NCI-H524 treated with DMSO at 0.1 percent for 48 hours (cell line): Measurements from ENCODE around the gene PSMA3.

Experiments
- DNase-seq: peaks from one replicate; lab custom pipeline; 2025; lab: John Stamatoyannopoulos, UW

PSMA3 gene

GRCh38 chr14:58272588-58273372 lies 28.1 kb downstream of the PSMA3 start:
- DNase-seq: no peak

DNA sequence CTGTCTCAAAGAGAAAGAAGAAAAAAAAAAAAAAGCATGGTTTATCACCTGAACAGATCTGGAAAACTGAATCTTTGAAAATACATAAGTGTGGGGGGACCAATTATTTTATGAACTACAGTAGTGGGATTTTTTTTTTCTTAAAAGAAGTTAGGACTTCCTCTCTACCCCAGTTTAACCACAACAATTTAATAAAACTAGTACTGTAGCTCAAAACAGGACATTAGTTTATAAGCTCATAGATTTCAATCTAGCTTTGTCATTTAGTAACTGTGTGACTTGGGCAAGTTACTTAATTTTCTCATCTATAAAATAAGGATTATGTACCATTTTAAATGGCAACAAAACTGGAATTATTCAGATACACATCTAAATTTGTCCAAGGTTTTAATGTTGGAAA lies 30.2 kb downstream of the PSMA3 start:
- no peak for DNase-seq

DNA sequence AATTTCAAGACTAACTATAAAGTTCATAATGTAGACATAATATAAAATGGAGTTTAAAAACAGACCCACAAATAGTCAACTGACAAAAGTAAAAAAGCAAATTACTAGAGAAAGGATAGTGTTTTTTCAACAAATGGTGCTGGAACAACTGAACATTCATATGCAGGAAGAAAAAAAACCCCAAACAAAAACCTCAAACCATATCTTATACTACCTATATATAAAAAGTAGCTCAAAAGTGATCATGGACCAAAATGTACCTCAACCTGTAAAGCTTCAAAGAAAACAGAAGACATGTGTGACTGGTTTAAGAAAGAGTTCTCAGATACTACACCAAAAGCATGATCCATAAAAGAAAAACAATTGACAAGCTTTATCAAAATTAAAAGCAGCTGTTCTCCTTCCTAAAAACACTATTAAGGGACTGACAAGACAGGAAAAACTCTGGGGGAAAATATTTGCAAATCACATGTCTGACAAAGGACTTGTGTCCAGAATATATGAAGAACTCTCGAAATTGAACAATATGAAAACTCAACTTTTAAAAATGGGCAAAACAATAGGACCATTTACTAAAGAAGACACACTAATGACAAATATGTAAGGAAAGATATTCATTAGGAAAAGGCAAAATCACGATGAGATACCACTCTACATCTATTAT lies 31.0 kb downstream of the PSMA3 start:
- DNase-seq: no peak

GRCh38 chr14:58276208-58276607 lies 31.6 kb downstream of the PSMA3 start:
- no peak for DNase-seq

DNA sequence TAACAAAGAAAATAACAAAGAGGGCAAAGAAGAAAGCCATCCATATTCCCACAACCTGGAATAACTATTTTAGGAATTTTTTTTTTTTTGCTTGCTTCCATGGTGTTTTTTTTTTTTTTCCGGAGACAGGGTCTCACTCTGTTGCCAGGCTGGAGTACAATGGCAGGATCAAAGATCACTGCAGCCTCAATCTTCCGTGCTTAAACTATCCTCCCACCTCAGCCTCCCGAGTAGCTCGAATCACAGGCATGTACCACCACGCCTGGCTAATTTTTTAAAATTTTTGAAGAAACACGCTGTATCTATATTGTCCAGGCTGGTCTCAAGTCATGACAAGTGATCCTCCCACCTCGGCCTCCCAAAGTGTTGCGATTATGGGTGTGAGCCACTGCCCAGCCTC lies 33.5 kb downstream of the PSMA3 start:
- DNase-seq: no peak

GRCh38 chr14:58280954-58281787 lies 36.5 kb downstream of the PSMA3 start:
- DNase-seq: no peak

DNA sequence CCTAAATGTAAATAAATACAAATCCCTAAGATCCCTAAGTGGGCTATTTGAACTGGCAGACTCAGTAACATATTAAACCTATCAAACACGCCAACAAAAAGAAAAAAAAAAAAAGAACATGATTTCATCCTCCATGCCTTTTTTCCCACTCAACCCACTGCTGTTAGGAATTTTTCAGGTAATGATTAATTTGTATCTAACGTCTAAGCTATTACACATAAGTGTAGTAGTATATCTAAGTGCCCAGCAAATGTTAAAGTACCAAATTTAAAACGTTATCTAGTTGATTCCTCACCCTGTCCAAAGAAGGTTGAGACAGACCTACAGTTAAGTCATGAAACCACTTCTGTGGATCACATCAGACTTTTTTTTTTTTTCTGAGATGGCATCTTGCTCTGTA lies 37.3 kb downstream of the PSMA3 start:
- DNase-seq: no peak

DNA sequence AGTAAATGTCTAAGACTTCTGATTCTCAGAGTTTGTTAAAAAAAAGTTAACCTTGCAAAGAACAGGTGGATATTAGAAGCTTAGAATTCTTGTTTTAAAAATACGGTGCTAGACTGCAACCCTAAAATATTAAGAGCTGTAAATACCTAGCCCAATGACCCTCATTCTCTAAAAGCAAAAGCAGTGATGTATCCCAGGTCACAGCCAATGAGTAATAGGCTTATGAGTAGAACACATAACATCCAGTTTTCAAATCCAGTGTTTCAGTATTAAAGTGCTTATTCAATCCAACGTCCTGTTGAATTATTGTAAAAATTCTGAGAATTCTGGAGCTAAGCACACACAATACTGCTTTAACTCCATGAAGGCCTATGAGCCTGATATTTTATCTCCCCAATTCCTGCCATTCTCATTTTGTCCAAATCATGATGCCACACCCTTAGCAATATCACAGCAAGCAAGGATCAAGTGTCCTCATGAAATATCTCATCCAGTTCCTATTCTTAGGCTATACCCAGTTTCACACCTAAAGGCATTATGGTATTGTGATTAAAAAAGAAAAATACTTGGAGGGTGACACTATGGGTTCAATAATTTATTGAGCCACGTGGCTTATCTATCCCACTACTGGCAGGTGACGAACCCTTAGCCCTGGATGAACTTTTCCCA lies 38.4 kb downstream of the PSMA3 start:
- no peak for DNase-seq

DNA sequence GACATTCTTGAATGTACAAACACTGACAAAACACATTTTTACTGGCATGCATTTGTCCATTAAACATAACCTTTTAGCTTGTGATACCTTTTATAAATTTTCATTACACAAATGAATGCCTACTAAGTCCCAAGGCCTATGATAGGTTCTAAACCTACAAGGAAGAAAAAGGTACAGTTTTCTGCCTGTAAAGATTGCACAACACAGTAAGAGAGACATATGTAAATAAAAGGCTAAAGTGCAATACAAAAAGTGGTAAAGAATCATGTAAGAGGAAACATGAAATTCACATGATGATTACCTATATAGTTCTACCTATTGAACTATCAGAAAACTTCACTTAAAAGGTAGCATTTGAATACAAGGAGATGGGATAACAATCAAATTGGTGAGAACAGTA lies 39.1 kb downstream of the PSMA3 start:
- no peak for DNase-seq

DNA sequence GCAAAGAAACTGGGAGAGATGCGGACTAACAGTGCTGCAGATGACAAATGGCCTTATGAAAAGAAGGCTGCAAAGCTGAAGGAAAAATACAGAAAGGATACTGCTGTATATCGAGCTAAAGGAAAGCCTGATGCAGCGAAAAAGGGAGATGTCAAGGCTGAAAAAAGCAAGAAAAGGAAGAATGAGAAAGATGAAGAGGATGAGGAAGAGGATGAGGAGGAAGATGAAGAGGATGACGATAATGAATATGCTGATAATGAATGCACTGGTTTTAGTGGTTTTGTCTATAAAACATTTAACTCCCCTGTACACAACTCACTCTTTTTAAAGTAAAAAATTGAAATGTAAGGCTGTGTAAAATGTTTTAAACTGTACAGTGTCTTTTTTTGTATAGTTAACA lies 40.5 kb downstream of the PSMA3 start:
- no peak for DNase-seq

DNA sequence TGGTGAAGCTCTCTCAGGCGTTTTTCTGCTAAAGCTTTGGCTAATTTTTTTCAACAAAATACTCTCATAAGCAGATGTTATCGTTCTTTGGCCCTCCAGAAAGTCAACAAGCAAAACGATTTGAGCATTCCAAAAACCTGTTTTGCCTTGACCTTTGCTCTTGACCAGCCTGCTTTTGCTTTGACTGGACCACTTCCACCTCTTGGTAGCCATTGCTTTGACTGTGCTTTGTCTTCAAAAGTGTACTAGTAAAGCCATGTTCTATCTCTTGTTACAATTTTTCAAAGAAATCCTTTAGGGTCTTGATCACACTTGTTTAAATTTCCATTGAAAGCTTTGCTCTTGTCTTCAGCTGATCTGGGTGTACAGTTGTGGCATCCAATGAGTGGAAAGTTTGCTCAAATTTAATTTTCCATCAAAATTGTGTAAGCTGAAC lies 43.0 kb downstream of the PSMA3 start:
- no peak for DNase-seq

DNA sequence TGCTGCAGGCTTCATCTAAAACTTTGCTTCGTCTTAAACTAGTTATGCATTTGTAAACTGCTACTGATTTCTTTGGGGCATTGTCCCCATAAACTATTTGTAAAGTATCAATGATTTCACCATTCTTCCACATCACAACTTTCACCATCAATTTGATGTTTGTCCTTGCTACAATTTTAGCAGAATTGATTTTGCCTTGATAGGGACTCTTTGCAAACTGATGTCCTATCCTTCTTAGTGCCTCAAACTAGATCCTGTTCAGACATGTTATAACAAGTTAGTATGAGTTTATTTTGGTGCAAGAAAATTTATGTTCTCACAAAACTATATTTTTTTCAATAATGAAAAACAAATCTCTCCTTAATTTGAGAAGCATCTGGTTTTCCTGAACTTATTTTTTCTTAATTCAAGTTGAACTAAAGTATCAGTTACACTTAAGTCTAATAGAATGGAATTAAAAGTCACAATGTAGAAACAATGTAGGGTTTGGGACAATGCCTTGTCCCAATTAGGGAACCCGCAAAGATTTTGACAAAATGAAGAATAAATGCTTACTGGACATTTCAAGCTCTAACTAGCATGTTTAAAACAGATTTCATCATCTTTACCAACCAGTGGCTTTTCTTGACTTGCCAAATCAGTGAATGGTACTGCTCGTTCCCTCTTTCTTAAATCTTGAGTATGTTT lies 43.6 kb downstream of the PSMA3 start:
- no peak for DNase-seq

- no peak for DNase-seq
Observed at GRCh38 chr14:58291646-58292045, 47.0 kb downstream of the PSMA3 start.

DNA sequence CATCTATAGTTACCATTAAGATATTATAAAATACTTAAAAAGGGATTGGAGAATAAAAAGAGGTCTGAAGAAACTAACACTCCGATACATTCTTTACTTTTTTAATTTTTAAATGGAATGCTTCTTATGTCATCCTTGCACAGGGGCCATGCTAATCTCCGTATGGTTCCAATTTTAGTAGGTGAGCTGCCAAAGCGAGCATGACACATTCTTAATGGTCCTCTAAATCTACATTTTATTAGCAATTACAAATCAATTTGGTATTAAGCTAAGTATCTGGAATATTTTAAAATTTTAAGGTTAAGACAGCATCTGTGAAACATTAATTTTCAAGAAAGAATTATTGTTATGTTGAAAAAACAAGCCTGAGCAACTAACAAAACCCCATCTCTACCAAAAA lies 47.5 kb downstream of the PSMA3 start:
- DNase-seq: no peak

DNA sequence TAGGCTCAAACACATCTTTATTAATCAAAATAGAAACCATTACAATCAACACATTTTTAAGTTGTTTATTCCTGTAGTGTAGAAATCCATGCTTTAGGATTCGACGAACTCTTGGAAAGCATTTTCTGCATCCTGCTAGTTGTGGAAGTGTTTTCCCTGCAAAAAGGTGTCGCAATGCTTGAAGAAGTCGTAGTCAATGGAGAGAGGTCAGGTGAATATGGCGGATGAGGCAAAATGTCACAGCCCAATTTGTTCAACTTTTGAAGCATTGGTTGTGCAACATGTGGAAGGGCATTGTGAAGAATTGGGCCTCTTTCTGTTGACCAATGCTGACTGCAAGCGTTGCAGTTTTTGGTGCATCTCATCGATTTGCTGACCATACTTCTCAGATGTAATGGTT lies 49.6 kb downstream of the PSMA3 start:
- no peak for DNase-seq

GRCh38 chr14:58296726-58297125 lies 52.1 kb downstream of the PSMA3 start:
- DNase-seq: no peak

DNA sequence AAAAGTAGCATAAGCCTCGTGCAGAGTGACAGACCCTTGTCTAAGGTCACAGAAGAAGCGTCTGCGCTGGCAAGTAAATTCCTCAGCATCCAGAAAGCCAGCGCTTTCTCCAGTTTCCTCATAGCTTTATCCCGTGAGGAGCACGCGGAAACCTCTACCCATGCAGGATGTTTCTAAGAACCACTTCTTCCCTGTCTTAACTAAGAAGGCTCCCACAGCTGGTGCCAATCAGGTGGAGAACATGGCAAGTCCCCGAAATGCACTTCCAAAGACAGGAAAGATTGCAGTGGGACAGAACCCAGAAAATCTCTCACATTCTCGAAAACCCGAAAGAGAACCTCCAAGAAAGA lies 52.7 kb downstream of the PSMA3 start:
- no peak for DNase-seq

GRCh38 chr14:58297762-58298476 lies 53.3 kb downstream of the PSMA3 start:
- DNase-seq: peak; percentile 100

- no peak for DNase-seq
Observed at GRCh38 chr14:58298477-58299400, 54.1 kb downstream of the PSMA3 start, which contains the start of gene ARID4A. ARID4A (plus strand) TSS chr14:58298555; CDS start chr14:58299855, 1,300 bp downstream.
